Astrocyte (in vitro differentiated cells and primary cell): ENCODE measurements around the gene BTG2. TPM values are rescaled to one million over a fixed set of nuclear protein-coding genes. Genes with fewer than 3 reads are reported as not detected.

Source experiments
- DNase-seq: peaks from one replicate; pipeline ENCODE4 v3.0.0-alpha.2; 2010; ENCODE audit warnings: low read depth
- FAIRE-seq: peaks from 2 replicates; lab custom pipeline; 2011; peaks lifted over from hg19 to GRCh38; lab: Jason Lieb, UNC
- H2AFZ ChIP-seq: 2 replicates; pipeline ENCODE4 v1.6.0; 2012; ENCODE audit warnings: low read depth, low read length, inconsistent platforms
- H3K27ac ChIP-seq: 2 replicates; pipeline ENCODE4 v1.5.1; 2011; ENCODE audit warnings: low read depth, low read length, inconsistent platforms
- H3K27me3 ChIP-seq: 2 replicates; pipeline ENCODE4 v1.6.0; 2011; ENCODE audit warnings: low read length, inconsistent platforms; ENCODE audit not compliant: insufficient read depth
- H3K36me3 ChIP-seq: 2 replicates; pipeline ENCODE4 v1.5.1; 2011; ENCODE audit warnings: low read length, inconsistent platforms; ENCODE audit not compliant: insufficient read depth
- H3K4me1 ChIP-seq: 2 replicates; pipeline ENCODE4 v1.5.1; 2011; ENCODE audit warnings: low read length, inconsistent platforms; ENCODE audit not compliant: insufficient read depth
- H3K4me2 ChIP-seq: 2 replicates; pipeline ENCODE4 v1.6.0; 2012; ENCODE audit warnings: low read length, inconsistent platforms
- H3K4me3 ChIP-seq: 2 replicates; pipeline ENCODE4 v1.5.1; 2011; ENCODE audit warnings: low read depth, mild to moderate bottlenecking, low read length, inconsistent platforms; ENCODE audit not compliant: insufficient read depth
- H3K79me2 ChIP-seq: 2 replicates; pipeline ENCODE4 v1.6.0; 2012; ENCODE audit warnings: mild to moderate bottlenecking, low read length, inconsistent platforms; ENCODE audit not compliant: insufficient read depth
- H3K9ac ChIP-seq: 2 replicates; pipeline ENCODE4 v1.6.0; 2012; ENCODE audit warnings: mild to moderate bottlenecking, low read length, inconsistent platforms
- H3K9me3 ChIP-seq: 2 replicates; pipeline ENCODE4 v1.5.1; 2012; ENCODE audit warnings: low read depth, mild to moderate bottlenecking, low read length, inconsistent platforms; ENCODE audit not compliant: insufficient read depth
- H4K20me1 ChIP-seq: 2 replicates; pipeline ENCODE4 v1.6.0; 2012; ENCODE audit warnings: low read length, inconsistent platforms; ENCODE audit not compliant: insufficient read depth
- H3K27ac Mint-ChIP-seq: one replicate; pipeline ENCODE4 v1.8.0; 2021; ENCODE audit warnings: mild to moderate bottlenecking, mixed read lengths; ENCODE audit not compliant: unreplicated experiment
- H3K27me3 Mint-ChIP-seq: one replicate; pipeline ENCODE4 v1.8.0; 2021; ENCODE audit warnings: low read depth, mixed read lengths; ENCODE audit not compliant: unreplicated experiment
- H3K36me3 Mint-ChIP-seq: one replicate; pipeline ENCODE4 v1.8.0; 2021; ENCODE audit warnings: low read depth, mixed read lengths; ENCODE audit not compliant: unreplicated experiment
- H3K4me1 Mint-ChIP-seq: one replicate; pipeline ENCODE4 v1.8.0; 2021; ENCODE audit warnings: low read depth, mixed read lengths; ENCODE audit not compliant: unreplicated experiment
- H3K4me3 Mint-ChIP-seq: one replicate; pipeline ENCODE4 v1.8.0; 2021; ENCODE audit warnings: mild to moderate bottlenecking, moderate library complexity, mixed read lengths; ENCODE audit not compliant: unreplicated experiment
- H3K9me3 Mint-ChIP-seq: one replicate; pipeline ENCODE4 v1.8.0; 2021; ENCODE audit warnings: mild to moderate bottlenecking, mixed read lengths; ENCODE audit not compliant: unreplicated experiment
- CTCF ChIP-seq: IDR thresholded peaks from 2 replicates; pipeline ENCODE4 v1.5.1; 2011; ENCODE audit warnings: low read depth, mild to moderate bottlenecking, inconsistent platforms, low read length, moderate library complexity; ENCODE audit not compliant: insufficient read depth
- EZH2 ChIP-seq: IDR thresholded peaks from 2 replicates; pipeline ENCODE4 v1.6.1; 2012; ENCODE audit warnings: mild to moderate bottlenecking, low read length, inconsistent platforms; ENCODE audit not compliant: insufficient read depth
- total RNA-seq: library from RNA; stranded (reverse); gene quantifications from 2 replicates; pipeline ENCODE4 v1.2.1, GENCODE V29; 2021

Gene BTG2
- total RNA-seq, 1 donor from 2014 or later: 58.3 TPM

DNA sequence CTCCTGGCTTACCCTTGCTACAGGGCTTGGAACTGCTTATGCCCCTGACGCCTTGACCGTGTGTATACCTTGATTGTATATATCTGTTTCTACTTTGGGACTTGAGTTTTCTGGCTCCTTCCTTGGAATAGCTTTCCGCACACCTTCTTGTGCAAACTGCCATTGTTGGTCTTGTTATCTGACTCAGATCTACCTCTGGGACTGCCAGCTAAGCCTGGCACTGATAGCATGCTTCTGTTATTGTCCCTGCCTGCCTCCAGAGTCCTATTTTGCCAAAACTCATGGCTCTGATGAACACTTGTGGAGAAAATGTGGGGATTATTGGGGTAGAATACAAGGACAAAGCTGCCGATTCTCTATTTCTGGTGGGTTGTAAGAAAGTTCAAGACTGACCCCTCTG lies 30.2 kb downstream of the BTG2 start:
- Histone ChIP-seq H3K36me3 (no peaks in the 10 kb centered on the region), H3K4me1 (no peaks in the 10 kb centered on the region), H3K4me2 (no peak overlapping the region), H3K9ac (no peak overlapping the region), H3K79me2 (no peaks in the 10 kb centered on the region), H4K20me1 (no peaks in the 10 kb centered on the region), H3K9me3 (no peaks in the 10 kb centered on the region), H3K27ac (no peak overlapping the region), H3K27me3 (peaks cover 13% of the 10 kb centered on the region), H2AFZ (peak overlapping the region; percentile 33), H3K4me3 (no peak overlapping the region)
- Mint-ChIP-seq H3K27ac (no peak overlapping the region), H3K27me3 (peaks cover 25% of the 10 kb centered on the region), H3K4me1 (no peaks in the 10 kb centered on the region), H3K4me3 (no peak overlapping the region), H3K9me3 (no peaks in the 10 kb centered on the region), H3K36me3 (no peaks in the 10 kb centered on the region)
- TF ChIP-seq EZH2: no peak
- TF ChIP-seq CTCF: no peak
- FAIRE-seq (no peak), DNase-seq (no peak)

GRCh38 chr1:203336097-203336496 lies 30.8 kb downstream of the BTG2 start:
- Mint-ChIP-seq H3K4me1 (no peaks in the 10 kb centered on the region), H3K27me3 (peaks cover 31% of the 10 kb centered on the region), H3K27ac (no peak overlapping the region), H3K36me3 (no peaks in the 10 kb centered on the region), H3K4me3 (no peak overlapping the region), H3K9me3 (no peaks in the 10 kb centered on the region)
- Histone ChIP-seq H3K36me3 (no peaks in the 10 kb centered on the region), H4K20me1 (no peaks in the 10 kb centered on the region), H3K79me2 (no peaks in the 10 kb centered on the region), H3K27me3 (peaks cover 19% of the 10 kb centered on the region), H3K27ac (no peak overlapping the region), H2AFZ (no peak overlapping the region), H3K9ac (no peak overlapping the region), H3K4me1 (no peaks in the 10 kb centered on the region), H3K4me2 (no peak overlapping the region), H3K4me3 (no peak overlapping the region), H3K9me3 (no peaks in the 10 kb centered on the region)
- TF ChIP-seq EZH2 (no peak), CTCF (no peak)
- DNase-seq (no peak), FAIRE-seq (no peak)

- FAIRE-seq: no peak
- Histone ChIP-seq H4K20me1 (no peaks in the 10 kb centered on the region), H3K4me2 (no peak overlapping the region), H3K4me1 (no peaks in the 10 kb centered on the region), H3K27me3 (peaks cover 35% of the 10 kb centered on the region), H3K27ac (no peak overlapping the region), H3K36me3 (no peaks in the 10 kb centered on the region), H3K9ac (no peak overlapping the region), H2AFZ (no peak overlapping the region), H3K9me3 (no peaks in the 10 kb centered on the region), H3K79me2 (no peaks in the 10 kb centered on the region), H3K4me3 (no peak overlapping the region)
- H3K9me3 Mint-ChIP-seq: no peaks in the 10 kb centered on the region
- H3K4me3 Mint-ChIP-seq: no peak overlapping the region
- no peak for DNase-seq
- H3K27ac Mint-ChIP-seq: no peak overlapping the region
- H3K4me1 Mint-ChIP-seq: no peaks in the 10 kb centered on the region
- H3K27me3 Mint-ChIP-seq: peaks cover 43% of the 10 kb centered on the region
- TF ChIP-seq CTCF (peak; percentile 95), EZH2 (no peak)
- H3K36me3 Mint-ChIP-seq: no peaks in the 10 kb centered on the region
Observed at GRCh38 chr1:203338335-203339036, 33.2 kb downstream of the BTG2 start.
